Muscle of leg (tissue), 11 donors: ENCODE results near the gene TANGO6. TPM values are rescaled to one million over a fixed set of nuclear protein-coding genes. Genes with fewer than 3 reads are reported as not detected.
"Not testable (repeated sequence)": the region's sequence is repeated elsewhere in the genome, so short reads cannot be mapped to it uniquely, and the experiment has no call there.

Experiments used
- DNase-seq: peaks from one replicate; pipeline ENCODE4 v3.0.0; 2013
- H3K27ac ChIP-seq: one replicate; pipeline ENCODE4 v1.5.1; 2013; ENCODE audit warnings: mild to moderate bottlenecking, low read length, control low read depth
- H3K27me3 ChIP-seq: one replicate; pipeline ENCODE4 v1.6.1; 2013; ENCODE audit warnings: low read length; ENCODE audit not compliant: control insufficient read depth, insufficient read depth
- H3K36me3 ChIP-seq: one replicate; pipeline ENCODE4 v1.6.1; 2013; ENCODE audit warnings: low read length; ENCODE audit not compliant: control insufficient read depth, insufficient read depth
- H3K4me1 ChIP-seq: one replicate; pipeline ENCODE4 v1.6.1; 2013; ENCODE audit warnings: low read length; ENCODE audit not compliant: control insufficient read depth, insufficient read depth
- H3K4me3 ChIP-seq: one replicate; pipeline ENCODE4 v1.5.1; 2013; ENCODE audit warnings: low read length, control low read depth
- H3K9me3 ChIP-seq: replicated peaks from 2 replicates; pipeline ENCODE4 v1.6.1; 2013; ENCODE audit warnings: low read depth, low read length; ENCODE audit not compliant: control insufficient read depth
- WGBS: methylation state at CpG from one replicate; pipeline ENCODE4 v1.1.5; 2013; ENCODE audit warnings: missing lambda C conversion rate; ENCODE audit not compliant: insufficient coverage; 5-methylcytosine and 5-hydroxymethylcytosine counted together
- polyA plus RNA-seq, 8 donors: library from polyadenylated mRNA; unstranded; fragments of 120-200 nt; gene quantifications; one replicate each; pipeline versions ENCODE4 v1.2.1 to v1.2.3, GENCODE V29; 2013; ENCODE audit warnings: inconsistent platforms in 1 of 8, low replicate concordance in 1 of 8; ENCODE audit not compliant: insufficient read length in 8 of 8, insufficient read depth in 1 of 8
- total RNA-seq: library from RNA; stranded (reverse); fragments of 120-200 nt; gene quantifications from one replicate; pipeline ENCODE4 v1.2.4, GENCODE V29; 2013

Gene TANGO6
- total and polyA plus RNA-seq, 9 donors = 4.3 to 9.7 (median 5.4) TPM

GRCh38 chr16:68826652-68827051 is 16.7 kb upstream of the TANGO6 start:
- Histone ChIP-seq H3K4me3 (no peak overlapping the region), H3K27ac (no peak overlapping the region), H3K36me3 (no peaks in the 10 kb centered on the region), H3K9me3 (no peaks in the 10 kb centered on the region), H3K27me3 (no peaks in the 10 kb centered on the region), H3K4me1 (no peaks in the 10 kb centered on the region)
- WGBS = 58% methylated on average over 2 of the region's 6 CpGs
- no peak for DNase-seq

- DNase-seq = no peak
- Histone ChIP-seq H3K9me3 (no peaks in the 10 kb centered on the region), H3K4me3 (no peak overlapping the region), H3K4me1 (no peaks in the 10 kb centered on the region), H3K27ac (no peak overlapping the region), H3K36me3 (no peaks in the 10 kb centered on the region), H3K27me3 (peaks cover 3% of the 10 kb centered on the region)
- 89% methylated on average over 13 of the region's 14 CpGs for WGBS
Measured at GRCh38 chr16:68833251-68833650, 10.1 kb upstream of the TANGO6 start.

- WGBS = 93% methylated on average over 1 of the region's 1 CpG
- Histone ChIP-seq H3K9me3 (no peaks in the 10 kb centered on the region), H3K27me3 (peaks cover 3% of the 10 kb centered on the region), H3K4me1 (no peaks in the 10 kb centered on the region), H3K27ac (no peak overlapping the region), H3K36me3 (no peaks in the 10 kb centered on the region), H3K4me3 (no peak overlapping the region)
- no peak for DNase-seq
Measured at GRCh38 chr16:68834550-68834949, 8.8 kb upstream of the TANGO6 start.

GRCh38 chr16:68835970-68836369 is 7.4 kb upstream of the TANGO6 start:
- Histone ChIP-seq H3K4me1 (no peaks in the 10 kb centered on the region), H3K36me3 (no peaks in the 10 kb centered on the region), H3K27me3 (peaks cover 3% of the 10 kb centered on the region), H3K9me3 (no peaks in the 10 kb centered on the region), H3K4me3 (no peak overlapping the region), H3K27ac (no peak overlapping the region)
- WGBS = no CpG with 5 or more reads among the region's 5 CpGs
- no peak for DNase-seq

GRCh38 chr16:68839831-68840230 is 3.5 kb upstream of the TANGO6 start:
- peaks cover under 1% of the 10 kb centered on the region for H3K27me3 ChIP-seq
- no peak overlapping the region for H3K27ac ChIP-seq
- H3K9me3 ChIP-seq = no peaks in the 10 kb centered on the region
- DNase-seq = peak; percentile 25
- H3K36me3 ChIP-seq = no peaks in the 10 kb centered on the region
- no CpG with 5 or more reads among the region's 4 CpGs for WGBS
- H3K4me3 ChIP-seq = no peak overlapping the region
- peaks cover 6% of the 10 kb centered on the region for H3K4me1 ChIP-seq

- H3K27me3 ChIP-seq, DNase-seq, H3K9me3 ChIP-seq, H3K4me1 ChIP-seq, H3K36me3 ChIP-seq, H3K27ac ChIP-seq: not testable (repeated sequence)
- H3K4me3 ChIP-seq = peak overlapping the region; percentile 89
- WGBS = 29% methylated on average over 7 of the region's 23 CpGs
Measured at GRCh38 chr16:68842964-68843481, 308 bp upstream of the TANGO6 start.

- no peaks in the 10 kb centered on the region for H3K27me3 ChIP-seq
- H3K36me3 ChIP-seq = no peaks in the 10 kb centered on the region
- H3K27ac ChIP-seq = peak overlapping the region; percentile 88
Measured at GRCh38 chr16:68844211-68844564, 857 bp downstream of the TANGO6 start.

GRCh38 chr16:68848786-68849185 is 5.5 kb downstream of the TANGO6 start:
- no peaks in the 10 kb centered on the region for H3K27me3 ChIP-seq
- no peaks in the 10 kb centered on the region for H3K36me3 ChIP-seq
- no peak for DNase-seq
- H3K9me3 ChIP-seq = no peaks in the 10 kb centered on the region
- no peak overlapping the region for H3K4me3 ChIP-seq
- 63% methylated on average over 4 of the region's 9 CpGs for WGBS
- peaks cover 6% of the 10 kb centered on the region for H3K4me1 ChIP-seq
- no peak overlapping the region for H3K27ac ChIP-seq

More at GRCh38 chr16:68844211-68844564, 857 bp downstream of the TANGO6 start:
- Histone ChIP-seq H3K4me3 (peak overlapping the region; percentile 89), H3K9me3 (no peaks in the 10 kb centered on the region), H3K4me1 (peaks cover 6% of the 10 kb centered on the region)
- 0% methylated on average over 1 of the region's 6 CpGs for WGBS
- no peak for DNase-seq

GRCh38 chr16:68850481-68850880 is 7.2 kb downstream of the TANGO6 start:
- Histone ChIP-seq H3K9me3 (no peaks in the 10 kb centered on the region), H3K27ac (no peak overlapping the region), H3K4me3 (no peak overlapping the region), H3K36me3 (no peaks in the 10 kb centered on the region), H3K27me3 (no peaks in the 10 kb centered on the region), H3K4me1 (no peaks in the 10 kb centered on the region)
- no peak for DNase-seq
- WGBS = no CpG with 5 or more reads among the region's 2 CpGs

- WGBS = no CpG with 5 or more reads among the region's 2 CpGs
- no peaks in the 10 kb centered on the region for H3K9me3 ChIP-seq
- no peaks in the 10 kb centered on the region for H3K27me3 ChIP-seq
- no peaks in the 10 kb centered on the region for H3K36me3 ChIP-seq
- DNase-seq = peak; percentile 12
- H3K4me1 ChIP-seq = no peaks in the 10 kb centered on the region
- H3K27ac ChIP-seq = no peak overlapping the region
- H3K4me3 ChIP-seq = no peak overlapping the region
Measured at GRCh38 chr16:68851601-68852000, 8.3 kb downstream of the TANGO6 start.

- Histone ChIP-seq H3K27me3 (no peaks in the 10 kb centered on the region), H3K27ac (no peak overlapping the region), H3K36me3 (peaks cover under 1% of the 10 kb centered on the region), H3K9me3 (no peaks in the 10 kb centered on the region), H3K4me3 (no peak overlapping the region), H3K4me1 (no peaks in the 10 kb centered on the region)
- DNase-seq = no peak
- no CpG with 5 or more reads among the region's 1 CpG for WGBS
Measured at GRCh38 chr16:68857479-68857878, 14.1 kb downstream of the TANGO6 start.
